Kidney epithelial cell (primary cell): Measurements from ENCODE around the gene RUBCN. TPM values are rescaled to one million over a fixed set of nuclear protein-coding genes. Genes with fewer than 3 reads are reported as not detected.
"Not testable (repeated sequence)": the region's sequence is repeated elsewhere in the genome, so short reads cannot be mapped to it uniquely, and the experiment has no call there.

ENCODE experiments used
- DNase-seq: peaks from one replicate; pipeline ENCODE4 v3.0.0-alpha.2; 2010; ENCODE audit warnings: low read depth
- H3K27me3 ChIP-seq: 2 replicates; pipeline ENCODE4 v1.6.0; 2011; ENCODE audit warnings: low read length; ENCODE audit not compliant: control insufficient read depth, insufficient read depth
- H3K36me3 ChIP-seq: 2 replicates; pipeline ENCODE4 v1.5.1; 2011; ENCODE audit warnings: low read length; ENCODE audit not compliant: control insufficient read depth, insufficient read depth
- H3K4me3 ChIP-seq: 2 replicates; pipeline ENCODE4 v1.5.1; 2011; ENCODE audit warnings: low read depth, mild to moderate bottlenecking, control low read depth, low read length
- CTCF ChIP-seq: IDR thresholded peaks from 2 replicates; pipeline ENCODE4 v1.5.1; 2011; ENCODE audit warnings: mild to moderate bottlenecking, moderate library complexity, low read length, control low read depth, inconsistent platforms; ENCODE audit not compliant: insufficient read depth, poor library complexity, severe bottlenecking
- total RNA-seq: library from RNA; depleted of rRNA; stranded (reverse); fragments of >200 nt; gene quantifications from 2 replicates; pipeline ENCODE4 v1.2.3, GENCODE V29; 2015

Gene RUBCN
- total RNA-seq, 1 donor from 2014 or later, result 47.3 TPM

- Histone ChIP-seq H3K4me3 (no peak overlapping the region), H3K36me3 (no peaks in the 10 kb centered on the region), H3K27me3 (no peaks in the 10 kb centered on the region)
- TF ChIP-seq CTCF, result no peak
- no peak for DNase-seq
Measured at GRCh38 chr3:197714251-197714650, 22.5 kb downstream of the RUBCN start.

GRCh38 chr3:197713477-197713822, 23.3 kb downstream of the RUBCN start:
- TF ChIP-seq CTCF, result no peak
- peak; percentile 62 for DNase-seq
- Histone ChIP-seq H3K4me3 (no peak overlapping the region), H3K36me3 (no peaks in the 10 kb centered on the region), H3K27me3 (no peaks in the 10 kb centered on the region)

- Histone ChIP-seq H3K4me3 (peak overlapping the region; percentile 4), H3K36me3 (no peaks in the 10 kb centered on the region), H3K27me3 (no peaks in the 10 kb centered on the region)
- TF ChIP-seq CTCF, result no peak
- peak; percentile 96 for DNase-seq
Measured at GRCh38 chr3:197711973-197712707, 24.6 kb downstream of the RUBCN start.

GRCh38 chr3:197710965-197711364, 25.7 kb downstream of the RUBCN start:
- H3K4me3 ChIP-seq, H3K27me3 ChIP-seq, DNase-seq: not testable (repeated sequence)

GRCh38 chr3:197709135-197709534, 27.6 kb downstream of the RUBCN start:
- no peak overlapping the region for H3K4me3 ChIP-seq
- no peaks in the 10 kb centered on the region for H3K36me3 ChIP-seq
- no peak for TF ChIP-seq CTCF
- no peaks in the 10 kb centered on the region for H3K27me3 ChIP-seq
- DNase-seq, result no peak

More at GRCh38 chr3:197710965-197711364, 25.7 kb downstream of the RUBCN start:
- H3K36me3 ChIP-seq, result not testable (repeated sequence)

- no peak overlapping the region for H3K4me3 ChIP-seq
- H3K27me3 ChIP-seq, result no peaks in the 10 kb centered on the region
- H3K36me3 ChIP-seq, result no peaks in the 10 kb centered on the region
- DNase-seq, result no peak
- TF ChIP-seq CTCF, result no peak
Measured at GRCh38 chr3:197706658-197707057, 30.0 kb downstream of the RUBCN start.
